Fibroblast of lung (primary cell): ENCODE measurements around the gene WTAP. TPM values are rescaled to one million over a fixed set of nuclear protein-coding genes. Genes with fewer than 3 reads are reported as not detected.
"Not testable (repeated sequence)": the region's sequence is repeated elsewhere in the genome, so short reads cannot be mapped to it uniquely, and the experiment has no call there.

Experiments used
- DNase-seq, 2 donors: peaks; one replicate each; pipeline versions ENCODE4 v3.0.0 to v3.0.0-alpha.2; 2010; ENCODE audit warnings: low read depth in 2 of 2
- H2AFZ ChIP-seq: 2 replicates; pipeline ENCODE4 v1.5.1; 2012; ENCODE audit warnings: low read length, control low read depth, inconsistent platforms
- H3K27ac ChIP-seq: 2 replicates; pipeline ENCODE4 v1.5.1; 2011; ENCODE audit warnings: low read length, control low read depth; ENCODE audit not compliant: insufficient read depth
- H3K27me3 ChIP-seq: 2 replicates; pipeline ENCODE4 v1.5.1; 2011; ENCODE audit warnings: mild to moderate bottlenecking, low read length; ENCODE audit not compliant: control insufficient read depth, insufficient read depth
- H3K36me3 ChIP-seq: 2 replicates; pipeline ENCODE4 v1.5.1; 2011; ENCODE audit warnings: low read length; ENCODE audit not compliant: control insufficient read depth, insufficient read depth
- H3K4me1 ChIP-seq: 2 replicates; pipeline ENCODE4 v1.5.1; 2011; ENCODE audit warnings: low read length; ENCODE audit not compliant: control insufficient read depth, insufficient read depth; ENCODE audit errors: extremely low read depth
- H3K4me2 ChIP-seq: 2 replicates; pipeline ENCODE4 v1.5.1; 2011; ENCODE audit warnings: low read length, control low read depth; ENCODE audit not compliant: insufficient read depth; ENCODE audit errors: extremely low read depth
- H3K4me3 ChIP-seq, 4 experiments: fragments of 200-600 bp in 1 of 4; sonication (generic) in 1 of 4; replicated peaks in 1 of 4; 2 replicates each; pipeline ENCODE4 v1.5.1; 2011 to 2016; ENCODE audit warnings: low read length in 4 of 4, low read depth in 3 of 4, mild to moderate bottlenecking in 3 of 4, control low read depth in 2 of 4, inconsistent platforms in 1 of 4, mixed read lengths in 1 of 4; ENCODE audit not compliant: insufficient read depth in 1 of 4; ENCODE audit errors: control extremely low read depth in 1 of 4
- H3K79me2 ChIP-seq: 2 replicates; pipeline ENCODE4 v1.5.1; 2012; ENCODE audit warnings: mild to moderate bottlenecking, low read length, inconsistent platforms; ENCODE audit not compliant: control insufficient read depth, insufficient read depth
- H3K9ac ChIP-seq: 2 replicates; pipeline ENCODE4 v1.5.1; 2011; ENCODE audit warnings: mild to moderate bottlenecking, low read length, control low read depth; ENCODE audit not compliant: insufficient read depth
- H3K9me3 ChIP-seq: 2 replicates; pipeline ENCODE4 v1.5.1; 2012; ENCODE audit warnings: low read depth, low read length; ENCODE audit not compliant: control insufficient read depth, insufficient read depth
- H4K20me1 ChIP-seq: 2 replicates; pipeline ENCODE4 v1.5.1; 2011; ENCODE audit warnings: low read length; ENCODE audit not compliant: control insufficient read depth, insufficient read depth; ENCODE audit errors: extremely low read depth
- EZH2 ChIP-seq: IDR thresholded peaks from 2 replicates; pipeline ENCODE4 v1.5.1; 2012; ENCODE audit warnings: low read length, control low read depth, mild to moderate bottlenecking; ENCODE audit errors: missing control alignments
- polyA plus RNA-seq, 2 donors: library from polyadenylated mRNA; depleted of rRNA in 1 of 2; stranded (reverse) in 1 of 2; unstranded in 1 of 2; fragments of >200 nt; gene quantifications; 2 replicates each; pipeline ENCODE4 v1.2.1, GENCODE V29; 2011 to 2012; ENCODE audit warnings: missing spikeins in 1 of 2
- total RNA-seq: library from RNA; depleted of rRNA; stranded (reverse); fragments of >200 nt; gene quantifications from 2 replicates; pipeline ENCODE4 v1.2.1, GENCODE V29; 2014
- TF ChIP-seq, protein P1 (sequence below), 2 donors: IDR thresholded peaks in 1 of 2; conservative IDR thresholded peaks in 1 of 2; 1 replicate in 1 of 2; 2 replicates in 1 of 2; pipeline ENCODE4 v1.5.1; 2011 to 2012; ENCODE audit warnings: low read length in 2 of 2, control low read depth in 1 of 2, inconsistent platforms in 1 of 2, low read depth in 1 of 2, mild to moderate bottlenecking in 1 of 2

The WTAP gene
- total and polyA plus RNA-seq, 2 donors (not counting 1 experiment from before 2014, with no cell fraction given), result 52.7 to 124 TPM

DNA sequence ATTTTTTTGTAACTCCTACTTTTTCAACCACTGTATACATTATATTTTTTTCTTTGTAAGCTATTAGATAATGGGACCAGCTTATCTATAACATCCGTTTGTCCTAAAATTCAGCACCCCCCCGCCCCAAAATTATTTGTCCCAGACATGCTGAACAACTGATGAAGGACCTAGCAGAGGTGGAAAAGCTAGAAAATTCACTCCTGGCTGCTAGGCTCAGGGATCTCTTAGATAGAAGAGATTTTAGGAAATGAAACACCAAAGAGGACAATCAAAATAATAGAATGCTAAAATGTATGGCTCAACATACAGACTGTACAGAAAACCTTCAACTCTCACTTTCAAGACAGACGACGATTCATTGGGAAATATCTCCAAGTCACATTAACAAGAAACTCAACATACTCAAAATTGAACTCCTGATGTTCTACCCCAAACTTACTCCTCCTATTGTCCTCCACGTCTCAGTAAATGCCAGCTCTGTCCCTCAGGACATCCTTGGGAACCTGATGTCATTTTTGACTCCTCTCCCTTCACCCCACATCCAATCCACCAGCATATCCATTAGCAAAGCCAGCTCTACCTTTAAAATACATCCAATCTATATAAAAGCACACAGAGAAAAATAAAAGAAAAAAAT is 38.9 kb upstream of the WTAP start:
- DNase-seq, result no peak
- Histone ChIP-seq H3K27me3 (no peaks in the 10 kb centered on the region), H2AFZ (no peak overlapping the region), H3K4me1 (peaks cover 5% of the 10 kb centered on the region), H3K36me3 (peaks cover 5% of the 10 kb centered on the region), H3K27ac (no peak overlapping the region), H3K4me2 (no peak overlapping the region), H3K9ac (no peak overlapping the region), H4K20me1 (no peaks in the 10 kb centered on the region), H3K79me2 (peaks cover 21% of the 10 kb centered on the region), H3K4me3 (peak overlapping the region in 1 of 4 experiments; percentile 76), H3K9me3 (no peaks in the 10 kb centered on the region)
- TF ChIP-seq EZH2, result no peak
- TF ChIP-seq, protein P1, sequence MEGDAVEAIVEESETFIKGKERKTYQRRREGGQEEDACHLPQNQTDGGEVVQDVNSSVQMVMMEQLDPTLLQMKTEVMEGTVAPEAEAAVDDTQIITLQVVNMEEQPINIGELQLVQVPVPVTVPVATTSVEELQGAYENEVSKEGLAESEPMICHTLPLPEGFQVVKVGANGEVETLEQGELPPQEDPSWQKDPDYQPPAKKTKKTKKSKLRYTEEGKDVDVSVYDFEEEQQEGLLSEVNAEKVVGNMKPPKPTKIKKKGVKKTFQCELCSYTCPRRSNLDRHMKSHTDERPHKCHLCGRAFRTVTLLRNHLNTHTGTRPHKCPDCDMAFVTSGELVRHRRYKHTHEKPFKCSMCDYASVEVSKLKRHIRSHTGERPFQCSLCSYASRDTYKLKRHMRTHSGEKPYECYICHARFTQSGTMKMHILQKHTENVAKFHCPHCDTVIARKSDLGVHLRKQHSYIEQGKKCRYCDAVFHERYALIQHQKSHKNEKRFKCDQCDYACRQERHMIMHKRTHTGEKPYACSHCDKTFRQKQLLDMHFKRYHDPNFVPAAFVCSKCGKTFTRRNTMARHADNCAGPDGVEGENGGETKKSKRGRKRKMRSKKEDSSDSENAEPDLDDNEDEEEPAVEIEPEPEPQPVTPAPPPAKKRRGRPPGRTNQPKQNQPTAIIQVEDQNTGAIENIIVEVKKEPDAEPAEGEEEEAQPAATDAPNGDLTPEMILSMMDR (conservative IDR thresholded peaks at IDR 0.05 in 1 of 2, IDR thresholded peaks at IDR 0.05 in 1 of 2; ENCODE audit: low read depth in 1 of 2, low read length in 2 of 2), result no peak

DNA sequence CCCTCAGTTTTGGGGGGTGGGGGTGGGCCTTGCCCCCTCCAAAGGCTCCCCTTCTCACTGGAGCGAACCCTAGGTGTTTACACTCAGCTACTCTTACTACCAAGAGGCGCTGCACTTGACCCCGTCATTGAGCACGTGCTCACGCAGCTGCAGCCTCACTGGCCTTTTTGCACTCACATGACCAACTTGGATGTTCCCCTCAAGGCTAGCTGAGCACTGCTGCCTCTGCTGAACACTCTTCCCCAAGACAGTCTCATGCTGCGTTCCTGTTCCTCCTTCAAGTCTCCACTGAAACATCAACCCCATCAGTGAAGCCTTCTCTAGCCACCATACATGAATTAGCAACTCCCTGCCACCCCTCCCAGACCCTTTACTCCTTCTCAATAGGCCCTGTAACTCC is 38.3 kb upstream of the WTAP start:
- H3K9ac ChIP-seq, result no peak overlapping the region
- no peak for DNase-seq
- H3K79me2 ChIP-seq, result peaks cover 21% of the 10 kb centered on the region
- peaks cover 6% of the 10 kb centered on the region for H3K4me1 ChIP-seq
- H4K20me1 ChIP-seq, result no peaks in the 10 kb centered on the region
- no peak overlapping the region for H3K27ac ChIP-seq
- H3K9me3 ChIP-seq, result no peaks in the 10 kb centered on the region
- no peak overlapping the region for H2AFZ ChIP-seq
- TF ChIP-seq EZH2, result no peak
- TF ChIP-seq, protein P1 (conservative IDR thresholded peaks at IDR 0.05 in 1 of 2, IDR thresholded peaks at IDR 0.05 in 1 of 2; ENCODE audit: low read depth in 1 of 2, low read length in 2 of 2), result no peak
- H3K4me3 ChIP-seq, result peak overlapping the region in 1 of 4 experiments; percentile 76
- peaks cover 5% of the 10 kb centered on the region for H3K36me3 ChIP-seq
- no peaks in the 10 kb centered on the region for H3K27me3 ChIP-seq
- H3K4me2 ChIP-seq, result no peak overlapping the region

DNA sequence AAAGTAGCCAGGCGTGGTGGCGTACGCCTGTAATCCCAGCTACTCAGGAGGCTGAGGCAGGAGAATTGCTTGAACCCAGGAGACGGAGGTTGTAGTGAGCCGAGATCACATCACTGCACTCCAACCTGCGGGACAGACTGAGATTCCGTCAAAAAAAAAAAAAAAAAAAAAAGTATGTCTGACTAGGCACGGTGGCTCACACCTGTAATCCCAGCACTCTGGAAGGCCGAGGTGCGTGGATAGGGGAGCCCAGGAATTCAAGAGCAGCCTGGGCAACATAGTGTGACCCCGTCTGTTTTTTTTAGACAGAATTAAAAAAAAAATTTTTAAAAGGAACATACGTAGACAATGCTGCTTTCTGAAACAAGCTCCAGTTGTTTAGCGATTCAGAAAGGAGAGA is 37.2 kb upstream of the WTAP start:
- H3K4me2 ChIP-seq, DNase-seq, H3K9ac ChIP-seq, H4K20me1 ChIP-seq, H3K9me3 ChIP-seq, H3K27me3 ChIP-seq, H3K27ac ChIP-seq, H3K4me1 ChIP-seq, H2AFZ ChIP-seq, H3K36me3 ChIP-seq: not testable (repeated sequence)
- Histone ChIP-seq H3K4me3 (peak overlapping the region in 1 of 4 experiments; percentile 76), H3K79me2 (peaks cover 21% of the 10 kb centered on the region)
